Measurements from ENCODE around the gene VTA1. TPM values are rescaled to one million over a fixed set of nuclear protein-coding genes. Genes with fewer than 3 reads are reported as not detected.

VTA1 gene
- total RNA-seq, 1 donor from 2014 or later: 41.9 TPM

DNA sequence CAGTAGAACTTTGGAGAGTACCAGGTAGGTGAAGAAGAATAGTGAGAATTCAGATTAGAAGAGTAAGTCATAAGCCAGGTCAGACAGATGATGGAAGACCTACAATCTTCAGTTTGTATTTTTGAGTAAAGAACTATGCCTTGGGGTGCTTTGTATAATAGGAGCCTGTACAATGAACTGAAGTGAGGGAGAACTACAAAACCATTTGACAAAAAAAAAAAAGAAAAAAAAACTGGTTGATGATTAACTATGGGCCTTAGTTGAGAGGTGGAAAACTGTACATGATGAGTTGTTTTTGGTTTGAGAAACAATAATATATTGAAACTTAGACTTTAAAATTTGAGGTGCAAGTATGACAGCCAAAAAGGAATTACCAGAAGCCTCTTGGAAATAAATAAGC, 25.7 kb downstream of the VTA1 start:
- no peak for DNase-seq (ENCODE audit: extremely low spot score, unreplicated experiment)
- peaks cover 52% of the 10 kb centered on the region for H3K36me3 Mint-ChIP-seq (ENCODE audit: unreplicated experiment)
- no peaks in the 10 kb centered on the region for H3K4me1 Mint-ChIP-seq (ENCODE audit: unreplicated experiment)

DNA sequence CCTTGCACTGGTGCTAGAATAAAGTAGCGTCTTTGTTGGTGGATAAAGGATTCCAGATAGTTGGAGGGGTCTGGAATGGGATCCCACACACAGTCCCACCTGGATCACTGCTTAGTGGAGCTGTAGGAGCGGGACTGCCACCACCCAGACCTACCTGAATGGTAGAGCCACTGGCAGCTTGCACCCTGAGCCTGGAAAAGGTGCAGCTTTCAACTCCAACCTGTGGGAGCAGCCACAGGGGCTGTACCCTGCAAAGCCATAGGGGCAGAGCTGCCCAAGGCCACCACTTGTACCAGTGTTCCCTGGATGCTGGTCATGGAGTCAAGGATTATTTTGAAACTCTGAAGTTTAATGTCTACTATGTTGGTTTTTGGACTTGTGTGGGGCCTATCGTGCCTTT, 26.9 kb downstream of the VTA1 start:
- Mint-ChIP-seq H3K4me1 (ENCODE audit: unreplicated experiment) (no peaks in the 10 kb centered on the region), H3K27me3 (ENCODE audit: unreplicated experiment) (no peaks in the 10 kb centered on the region), H3K36me3 (ENCODE audit: unreplicated experiment) (peaks cover 52% of the 10 kb centered on the region), H3K9me3 (ENCODE audit: unreplicated experiment) (peaks cover 12% of the 10 kb centered on the region), H3K4me3 (ENCODE audit: unreplicated experiment) (no peak overlapping the region), H3K27ac (ENCODE audit: unreplicated experiment) (no peak overlapping the region)
- DNase-seq (ENCODE audit: extremely low spot score, unreplicated experiment): no peak
- TF ChIP-seq, protein P1, sequence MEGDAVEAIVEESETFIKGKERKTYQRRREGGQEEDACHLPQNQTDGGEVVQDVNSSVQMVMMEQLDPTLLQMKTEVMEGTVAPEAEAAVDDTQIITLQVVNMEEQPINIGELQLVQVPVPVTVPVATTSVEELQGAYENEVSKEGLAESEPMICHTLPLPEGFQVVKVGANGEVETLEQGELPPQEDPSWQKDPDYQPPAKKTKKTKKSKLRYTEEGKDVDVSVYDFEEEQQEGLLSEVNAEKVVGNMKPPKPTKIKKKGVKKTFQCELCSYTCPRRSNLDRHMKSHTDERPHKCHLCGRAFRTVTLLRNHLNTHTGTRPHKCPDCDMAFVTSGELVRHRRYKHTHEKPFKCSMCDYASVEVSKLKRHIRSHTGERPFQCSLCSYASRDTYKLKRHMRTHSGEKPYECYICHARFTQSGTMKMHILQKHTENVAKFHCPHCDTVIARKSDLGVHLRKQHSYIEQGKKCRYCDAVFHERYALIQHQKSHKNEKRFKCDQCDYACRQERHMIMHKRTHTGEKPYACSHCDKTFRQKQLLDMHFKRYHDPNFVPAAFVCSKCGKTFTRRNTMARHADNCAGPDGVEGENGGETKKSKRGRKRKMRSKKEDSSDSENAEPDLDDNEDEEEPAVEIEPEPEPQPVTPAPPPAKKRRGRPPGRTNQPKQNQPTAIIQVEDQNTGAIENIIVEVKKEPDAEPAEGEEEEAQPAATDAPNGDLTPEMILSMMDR (IDR thresholded peaks at IDR 0.05): no peak

More for the DNA sequence above, 25.7 kb downstream of the VTA1 start:
- no peaks in the 10 kb centered on the region for H3K27me3 Mint-ChIP-seq (ENCODE audit: unreplicated experiment)
- TF ChIP-seq, protein P1 (IDR thresholded peaks at IDR 0.05): no peak
- peaks cover 6% of the 10 kb centered on the region for H3K9me3 Mint-ChIP-seq (ENCODE audit: unreplicated experiment)
- H3K4me3 Mint-ChIP-seq (ENCODE audit: unreplicated experiment): no peak overlapping the region
- H3K27ac Mint-ChIP-seq (ENCODE audit: unreplicated experiment): no peak overlapping the region

DNA sequence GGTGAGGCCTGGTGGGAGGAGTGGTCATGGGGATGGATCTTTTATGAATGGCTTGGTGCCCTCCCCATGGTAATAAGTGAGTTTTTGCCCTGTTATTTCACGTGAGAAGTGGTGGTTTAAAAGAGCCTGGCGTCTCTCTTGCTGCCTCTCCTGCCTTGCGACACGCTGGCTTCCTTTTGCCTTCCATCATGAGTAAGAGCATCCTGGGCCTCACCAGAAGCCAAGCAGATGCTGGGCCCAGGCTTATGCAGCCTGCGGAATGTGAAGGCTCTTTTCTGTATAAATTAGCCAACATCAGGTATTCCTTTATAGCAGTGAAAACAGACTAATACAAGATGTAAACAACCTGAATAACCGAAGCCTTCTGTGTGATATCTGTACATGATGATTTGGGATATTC, 27.6 kb downstream of the VTA1 start:
- H3K27ac Mint-ChIP-seq (ENCODE audit: unreplicated experiment): no peak overlapping the region
- peaks cover 55% of the 10 kb centered on the region for H3K36me3 Mint-ChIP-seq (ENCODE audit: unreplicated experiment)
- no peak for DNase-seq (ENCODE audit: extremely low spot score, unreplicated experiment)
- TF ChIP-seq, protein P1 (IDR thresholded peaks at IDR 0.05): no peak
- H3K9me3 Mint-ChIP-seq (ENCODE audit: unreplicated experiment): peaks cover 12% of the 10 kb centered on the region
- H3K4me1 Mint-ChIP-seq (ENCODE audit: unreplicated experiment): no peaks in the 10 kb centered on the region
- H3K27me3 Mint-ChIP-seq (ENCODE audit: unreplicated experiment): no peaks in the 10 kb centered on the region
- H3K4me3 Mint-ChIP-seq (ENCODE audit: unreplicated experiment): no peak overlapping the region

DNA sequence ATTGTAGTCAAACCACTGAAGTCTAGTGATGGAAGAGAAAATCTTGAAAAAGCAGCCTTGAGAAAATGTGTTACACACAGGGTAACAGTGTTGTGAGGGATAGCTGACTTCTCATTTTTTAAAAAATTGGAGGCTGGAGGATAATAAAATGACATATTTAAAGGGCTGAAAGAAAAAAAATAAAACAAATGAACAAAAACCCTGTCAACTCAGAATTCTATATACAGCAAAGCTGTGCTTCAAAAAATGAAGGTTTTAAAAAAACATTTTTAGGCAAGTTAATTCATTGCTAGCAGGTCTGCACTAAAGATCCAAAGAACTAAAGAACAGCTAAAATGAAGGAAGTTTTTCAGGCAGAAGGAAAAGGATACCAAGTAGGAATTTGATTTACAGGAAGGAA, 31.1 kb downstream of the VTA1 start:
- peaks cover 12% of the 10 kb centered on the region for H3K9me3 Mint-ChIP-seq (ENCODE audit: unreplicated experiment)
- no peaks in the 10 kb centered on the region for H3K27me3 Mint-ChIP-seq (ENCODE audit: unreplicated experiment)
- peaks cover 52% of the 10 kb centered on the region for H3K36me3 Mint-ChIP-seq (ENCODE audit: unreplicated experiment)
- TF ChIP-seq, protein P1 (IDR thresholded peaks at IDR 0.05): no peak
- DNase-seq (ENCODE audit: extremely low spot score, unreplicated experiment): no peak
- H3K4me3 Mint-ChIP-seq (ENCODE audit: unreplicated experiment): no peak overlapping the region
- no peak overlapping the region for H3K27ac Mint-ChIP-seq (ENCODE audit: unreplicated experiment)
- no peaks in the 10 kb centered on the region for H3K4me1 Mint-ChIP-seq (ENCODE audit: unreplicated experiment)

GRCh38 chr6:142182004-142182403, 34.9 kb downstream of the VTA1 start:
- TF ChIP-seq, protein P1 (IDR thresholded peaks at IDR 0.05): no peak

More at GRCh38 chr6:142182004-142182403, 34.9 kb downstream of the VTA1 start:
- H3K36me3 Mint-ChIP-seq (ENCODE audit: unreplicated experiment): peaks cover 30% of the 10 kb centered on the region
- H3K27ac Mint-ChIP-seq (ENCODE audit: unreplicated experiment): no peak overlapping the region
- H3K9me3 Mint-ChIP-seq (ENCODE audit: unreplicated experiment): peaks cover 12% of the 10 kb centered on the region
- no peaks in the 10 kb centered on the region for H3K27me3 Mint-ChIP-seq (ENCODE audit: unreplicated experiment)
- H3K4me1 Mint-ChIP-seq (ENCODE audit: unreplicated experiment): peaks cover under 1% of the 10 kb centered on the region
- no peak for DNase-seq (ENCODE audit: extremely low spot score, unreplicated experiment)
- H3K4me3 Mint-ChIP-seq (ENCODE audit: unreplicated experiment): no peak overlapping the region
